Frontal cortex (tissue), 4 donors: ENCODE measurements around the gene CACNB2. TPM values are rescaled to one million over a fixed set of nuclear protein-coding genes. Genes with fewer than 3 reads are reported as not detected.
"Not testable (repeated sequence)": the region's sequence is repeated elsewhere in the genome, so short reads cannot be mapped to it uniquely, and the experiment has no call there.

ENCODE experiments used
- DNase-seq, 2 donors: peaks; one replicate each; pipeline ENCODE4 v3.0.0; 2012; ENCODE audit warnings: low spot score in 2 of 2
- FAIRE-seq: peaks from 2 replicates; lab custom pipeline; 2012; peaks lifted over from hg19 to GRCh38; lab: Jason Lieb, UNC
- total RNA-seq: library from RNA; depleted of rRNA; stranded (reverse); fragments of >200 nt; gene quantifications from one replicate; pipeline ENCODE4 v1.2.3, GENCODE V29; 2014
- donor health status: control.
- donor health status: control.
- donor health status: control.

Gene CACNB2
- total RNA-seq, 1 donor from 2014 or later, result 10.6 TPM

DNA sequence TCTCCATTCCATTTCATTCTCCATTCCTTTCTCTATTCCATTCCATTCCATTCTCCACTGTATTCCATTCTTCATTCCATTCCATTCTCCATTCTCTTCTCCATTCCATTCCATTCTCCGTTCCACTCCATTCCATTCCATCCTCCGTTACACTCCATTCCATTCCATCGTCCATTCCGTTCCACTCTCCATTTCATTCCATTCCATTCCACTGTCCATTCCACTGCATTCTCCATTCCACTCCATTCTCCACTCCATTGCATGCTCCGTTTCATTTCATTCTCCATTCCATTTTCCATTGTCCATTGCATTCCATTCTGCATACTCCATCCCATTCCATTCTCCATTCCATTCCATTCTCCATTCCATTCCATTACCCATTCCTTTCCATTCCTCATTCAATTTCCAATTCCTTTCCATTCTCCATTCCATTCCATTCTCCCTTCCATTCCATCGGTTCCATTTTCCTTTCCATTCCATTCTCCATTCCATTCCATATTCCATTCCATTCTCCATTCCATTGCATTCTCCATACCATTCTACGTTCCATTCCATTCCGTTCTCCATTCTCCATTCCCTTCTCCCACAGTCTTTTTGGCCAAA is 432.8 kb downstream of the CACNB2 start:
- FAIRE-seq, result no peak
- no peak for DNase-seq

DNA sequence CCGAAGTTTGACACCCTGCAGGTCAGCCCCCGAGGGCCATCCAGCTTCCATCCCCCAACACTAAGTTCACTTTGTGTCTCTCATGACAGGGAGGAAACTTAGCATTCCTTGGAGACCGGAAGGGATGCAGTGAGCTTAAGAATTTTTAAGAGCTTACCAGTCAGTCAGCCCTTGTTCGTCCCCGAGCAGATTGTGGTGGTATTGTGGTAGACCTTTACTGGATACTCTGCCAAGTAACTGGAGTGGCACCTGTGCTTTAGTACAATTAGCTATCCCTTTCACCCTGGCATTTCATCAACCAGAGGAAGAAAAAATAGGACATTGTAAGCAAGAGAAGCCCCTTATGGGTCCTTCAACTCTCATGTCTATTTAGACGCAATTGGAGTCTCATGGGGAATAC is 436.4 kb downstream of the CACNB2 start:
- DNase-seq (no peak), FAIRE-seq (no peak)

DNA sequence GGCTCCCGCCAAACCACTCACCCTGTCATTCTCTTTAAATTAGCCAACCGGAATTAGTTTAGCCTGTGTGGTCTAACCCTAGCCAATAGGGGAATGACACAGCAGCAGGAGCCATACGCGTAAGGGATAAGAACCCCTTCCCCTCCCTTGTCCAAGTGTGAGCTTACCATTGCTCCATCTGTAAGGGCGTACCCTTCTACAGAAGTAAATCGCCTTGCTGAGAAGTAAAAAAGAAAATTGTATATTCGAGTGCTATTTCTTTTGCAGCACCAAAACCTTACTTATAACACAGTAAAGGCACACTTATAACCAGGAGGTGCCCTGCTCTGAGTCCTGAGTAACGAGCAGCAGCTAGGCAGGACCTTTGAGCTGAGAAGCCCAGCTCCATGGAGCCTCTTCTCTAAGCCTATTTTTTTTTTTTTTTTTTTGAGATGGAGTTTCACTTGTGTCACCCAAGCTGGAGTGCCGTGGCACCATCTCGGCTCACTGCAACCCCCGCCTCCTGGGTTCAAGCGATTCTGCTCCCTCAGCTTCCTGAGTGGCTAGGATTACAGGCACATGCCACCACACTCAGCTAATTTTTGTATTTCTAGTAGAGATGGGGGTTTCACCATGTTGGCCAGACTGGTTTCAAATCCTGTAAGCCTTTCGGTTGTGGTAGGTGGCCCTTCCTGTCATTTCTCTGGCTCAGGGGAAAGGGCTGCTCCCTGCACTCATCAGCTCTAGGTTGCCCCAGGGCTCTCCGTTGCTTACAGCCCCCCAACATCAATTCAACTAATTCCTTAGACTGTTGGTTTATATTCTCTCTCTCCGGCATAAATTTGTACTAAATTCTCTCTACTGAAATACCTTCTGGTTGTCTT is 437.8 kb downstream of the CACNB2 start:
- no peak for DNase-seq
- FAIRE-seq, result no peak

DNA sequence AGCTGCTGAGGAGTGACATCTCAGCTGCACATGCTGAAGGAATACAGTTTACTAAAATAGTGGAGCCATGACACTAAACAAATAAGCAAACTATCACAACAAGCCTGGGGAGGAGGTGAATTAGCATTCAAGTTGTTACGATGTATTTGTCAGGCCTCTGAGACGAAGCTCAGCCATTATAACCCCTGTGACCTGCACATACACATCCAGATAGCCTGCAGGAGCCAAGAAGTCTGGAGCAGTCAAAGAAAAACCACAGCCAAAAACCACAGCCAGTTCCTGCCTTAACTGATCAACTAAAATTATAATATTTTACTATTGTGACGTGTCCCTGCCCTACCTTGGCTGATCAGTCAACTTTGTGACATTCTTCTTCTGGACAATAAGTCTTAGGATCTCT is 442.6 kb downstream of the CACNB2 start:
- FAIRE-seq (no peak), DNase-seq (no peak)

DNA sequence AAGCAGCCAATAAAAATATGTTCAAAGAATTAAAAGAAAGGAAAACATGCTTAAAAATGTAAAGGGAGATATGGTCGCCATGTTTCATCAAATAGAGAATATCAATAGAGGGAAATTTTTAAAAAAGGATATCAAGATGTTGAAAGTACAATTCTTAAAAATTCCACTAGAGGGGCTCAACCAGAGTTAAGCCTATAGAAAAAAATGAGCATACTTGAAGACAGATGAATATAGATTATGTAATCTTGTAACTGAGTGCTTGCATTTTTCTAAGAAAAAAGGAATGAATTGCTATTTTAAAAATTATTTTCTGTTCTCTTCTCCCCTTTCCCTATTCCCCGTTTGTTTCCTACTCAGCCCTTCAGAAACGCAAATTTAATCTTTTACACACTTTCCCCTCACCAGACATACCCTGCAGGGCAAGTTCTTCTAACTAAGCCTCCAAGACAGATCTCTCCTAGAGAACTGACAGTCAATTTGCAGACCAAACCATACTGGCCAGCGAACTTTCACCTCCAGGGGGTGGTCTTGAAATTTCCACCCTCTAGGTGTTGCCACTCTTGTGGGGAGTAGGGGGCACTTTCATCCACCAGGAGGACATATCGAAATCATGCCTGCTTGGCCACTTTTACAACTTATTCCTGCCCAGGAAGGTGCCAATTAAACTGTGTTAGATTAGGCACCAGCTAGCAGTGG is 443.5 kb downstream of the CACNB2 start:
- no peak for FAIRE-seq

DNA sequence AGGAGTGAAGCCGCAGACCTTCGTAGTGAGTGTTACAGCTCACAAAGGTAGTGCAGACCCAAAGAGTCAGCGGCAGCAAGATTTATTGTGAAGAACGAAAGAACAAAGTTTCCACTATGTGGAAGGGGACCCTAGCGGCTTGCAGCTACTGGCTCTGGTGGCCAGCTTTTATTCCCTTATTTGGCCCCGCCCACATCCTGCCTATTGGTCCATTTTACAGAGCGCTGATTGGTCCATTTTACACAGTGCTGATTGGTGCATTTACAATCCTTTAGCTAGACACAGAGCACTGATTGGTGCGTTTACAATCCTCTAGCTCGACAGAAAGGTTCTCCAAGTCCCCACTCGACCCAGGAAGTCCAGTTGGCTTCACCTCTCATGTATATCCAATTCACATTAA is 446.4 kb downstream of the CACNB2 start:
- not testable (repeated sequence) for FAIRE-seq

More for the DNA sequence above, 443.5 kb downstream of the CACNB2 start:
- DNase-seq, result no peak

DNA sequence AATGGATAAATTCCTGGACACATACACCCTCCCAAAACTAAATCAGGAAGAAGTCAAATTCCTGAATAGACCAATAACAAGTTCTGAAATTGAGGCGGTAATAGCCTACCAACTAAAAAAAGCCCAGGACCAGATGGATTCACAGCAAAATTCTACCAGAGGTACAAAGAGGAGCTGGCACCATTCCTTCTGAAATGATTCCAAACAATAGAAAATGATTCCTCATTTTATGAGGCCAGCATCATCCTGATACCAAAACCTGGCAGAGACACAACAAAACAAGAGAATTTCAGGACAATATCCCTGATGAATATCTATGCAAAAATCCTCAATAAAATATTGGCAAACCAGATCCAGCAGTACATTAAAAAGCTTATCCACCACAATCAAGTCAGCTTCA is 450.9 kb downstream of the CACNB2 start:
- FAIRE-seq, DNase-seq: not testable (repeated sequence)

More for the DNA sequence above, 446.4 kb downstream of the CACNB2 start:
- DNase-seq, result not testable (repeated sequence)

Other genes with a start within 250 kb of the CACNB2 start
- 4.5 TPM for gene SLC39A12, start 188.5 kb upstream of the CACNB2 start, total RNA-seq